Measurements from ENCODE around the gene DLL4.

DLL4 gene

DNA sequence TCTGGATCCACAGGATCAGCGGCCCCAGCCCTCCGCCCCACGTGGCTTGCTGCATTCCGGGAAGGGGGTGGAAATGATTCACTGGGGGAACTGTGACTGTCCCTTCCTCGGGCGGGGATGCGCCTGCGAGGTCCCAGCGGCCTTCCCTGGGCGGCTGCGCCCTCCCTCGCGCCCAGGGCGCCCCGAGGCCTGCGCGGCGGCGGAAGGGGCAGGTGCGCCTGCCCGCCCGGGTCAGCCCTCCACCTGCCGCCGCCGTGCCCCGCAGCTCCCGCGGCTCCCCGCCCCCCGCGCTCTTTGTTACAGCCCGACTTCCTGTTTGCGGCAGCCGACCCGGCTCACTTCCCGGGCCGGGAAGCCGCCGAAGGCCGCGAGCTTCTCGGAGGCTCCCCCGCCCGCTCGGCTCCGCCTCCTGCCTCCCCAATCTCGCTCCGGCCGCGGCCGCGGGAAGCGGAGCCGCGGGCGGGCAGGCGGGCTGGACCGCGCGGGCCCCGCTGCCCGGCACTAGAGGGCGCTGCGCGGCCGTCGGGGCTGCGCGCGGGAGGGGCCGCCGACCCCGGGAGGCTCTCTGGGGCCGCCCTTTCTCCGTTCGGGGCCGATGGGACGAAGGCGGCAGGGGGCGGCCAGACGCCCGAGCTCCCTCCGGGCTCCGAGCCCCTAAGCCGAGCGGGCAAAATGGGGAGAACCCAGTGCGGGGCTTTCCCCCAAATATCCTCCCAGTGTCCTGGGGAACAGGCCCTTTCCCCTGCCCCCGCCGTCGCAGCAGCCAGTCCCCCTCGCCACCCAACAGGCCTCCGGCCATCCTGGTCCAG, 12.6 kb downstream of the DLL4 start:
- TF ChIP-seq, protein P1, sequence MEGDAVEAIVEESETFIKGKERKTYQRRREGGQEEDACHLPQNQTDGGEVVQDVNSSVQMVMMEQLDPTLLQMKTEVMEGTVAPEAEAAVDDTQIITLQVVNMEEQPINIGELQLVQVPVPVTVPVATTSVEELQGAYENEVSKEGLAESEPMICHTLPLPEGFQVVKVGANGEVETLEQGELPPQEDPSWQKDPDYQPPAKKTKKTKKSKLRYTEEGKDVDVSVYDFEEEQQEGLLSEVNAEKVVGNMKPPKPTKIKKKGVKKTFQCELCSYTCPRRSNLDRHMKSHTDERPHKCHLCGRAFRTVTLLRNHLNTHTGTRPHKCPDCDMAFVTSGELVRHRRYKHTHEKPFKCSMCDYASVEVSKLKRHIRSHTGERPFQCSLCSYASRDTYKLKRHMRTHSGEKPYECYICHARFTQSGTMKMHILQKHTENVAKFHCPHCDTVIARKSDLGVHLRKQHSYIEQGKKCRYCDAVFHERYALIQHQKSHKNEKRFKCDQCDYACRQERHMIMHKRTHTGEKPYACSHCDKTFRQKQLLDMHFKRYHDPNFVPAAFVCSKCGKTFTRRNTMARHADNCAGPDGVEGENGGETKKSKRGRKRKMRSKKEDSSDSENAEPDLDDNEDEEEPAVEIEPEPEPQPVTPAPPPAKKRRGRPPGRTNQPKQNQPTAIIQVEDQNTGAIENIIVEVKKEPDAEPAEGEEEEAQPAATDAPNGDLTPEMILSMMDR (IDR thresholded peaks at IDR 0.05; ENCODE audit: low read depth, low read length), result peak; percentile 28
- in situ Hi-C loops (cut with HindIII; ENCODE audit: low sequenced_read_pairs), result no loop called here
- DNase-seq (ENCODE audit: low read depth, low spot score), result peak; percentile 74
- peak overlapping the region; percentile 41 for H3K4me3 ChIP-seq (ENCODE audit: low read depth, low read length)

DNA sequence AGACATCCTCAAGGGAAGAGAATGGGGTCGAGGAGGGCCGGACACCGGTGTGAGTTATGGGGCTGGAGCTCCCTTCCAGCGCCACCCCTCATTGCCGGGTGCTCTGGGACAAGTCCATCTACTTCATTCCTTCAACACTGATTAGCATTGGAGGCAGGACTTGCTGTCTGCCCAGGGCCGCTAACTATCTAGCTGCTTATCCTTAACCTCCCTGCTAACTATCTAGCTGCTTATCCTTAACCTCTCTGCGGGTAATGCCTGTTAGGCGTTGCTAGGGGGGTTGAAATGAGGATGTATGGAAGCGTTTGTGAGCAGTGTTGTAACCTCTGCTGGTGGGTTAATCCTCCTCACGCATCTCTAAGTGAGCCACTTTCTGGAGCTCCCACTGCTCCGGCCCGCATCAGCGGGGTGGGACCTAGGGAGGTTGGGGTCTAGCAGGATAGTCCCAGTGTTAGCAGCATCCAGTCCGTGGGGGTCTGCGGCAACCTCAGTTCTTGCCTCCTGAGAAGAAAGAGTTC, 13.3 kb downstream of the DLL4 start:
- DNase-seq (ENCODE audit: low read depth, low spot score), result no peak
- TF ChIP-seq, protein P1 (IDR thresholded peaks at IDR 0.05; ENCODE audit: low read depth, low read length), result no peak
- in situ Hi-C loops (cut with HindIII; ENCODE audit: low sequenced_read_pairs), result no loop called here
- H3K4me3 ChIP-seq (ENCODE audit: low read depth, low read length), result peak overlapping the region; percentile 41

DNA sequence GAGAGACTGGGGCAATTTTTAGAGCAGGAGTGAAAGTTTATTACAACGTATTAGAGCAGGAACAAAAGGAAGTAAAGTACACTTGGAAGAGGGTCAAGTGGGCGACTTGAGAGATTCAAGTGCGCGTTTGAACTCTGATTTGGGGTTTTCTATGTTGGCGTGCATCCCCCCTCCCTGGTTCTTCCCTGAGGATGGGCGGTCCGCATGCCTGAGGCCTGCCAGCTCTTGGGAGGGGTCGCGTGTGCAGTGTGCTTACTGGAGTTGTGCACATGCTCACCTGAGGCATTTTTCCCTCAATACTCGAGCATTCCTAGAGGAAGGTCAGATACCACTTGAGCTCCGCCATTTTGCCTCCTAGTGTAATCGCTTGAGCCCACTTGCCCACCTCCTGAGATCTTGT, 13.7 kb downstream of the DLL4 start:
- H3K4me3 ChIP-seq (ENCODE audit: low read depth, low read length), result no peak overlapping the region
- TF ChIP-seq, protein P1 (IDR thresholded peaks at IDR 0.05; ENCODE audit: low read depth, low read length), result no peak
- in situ Hi-C loops (cut with HindIII; ENCODE audit: low sequenced_read_pairs), result no loop called here
- no peak for DNase-seq (ENCODE audit: low read depth, low spot score)

DNA sequence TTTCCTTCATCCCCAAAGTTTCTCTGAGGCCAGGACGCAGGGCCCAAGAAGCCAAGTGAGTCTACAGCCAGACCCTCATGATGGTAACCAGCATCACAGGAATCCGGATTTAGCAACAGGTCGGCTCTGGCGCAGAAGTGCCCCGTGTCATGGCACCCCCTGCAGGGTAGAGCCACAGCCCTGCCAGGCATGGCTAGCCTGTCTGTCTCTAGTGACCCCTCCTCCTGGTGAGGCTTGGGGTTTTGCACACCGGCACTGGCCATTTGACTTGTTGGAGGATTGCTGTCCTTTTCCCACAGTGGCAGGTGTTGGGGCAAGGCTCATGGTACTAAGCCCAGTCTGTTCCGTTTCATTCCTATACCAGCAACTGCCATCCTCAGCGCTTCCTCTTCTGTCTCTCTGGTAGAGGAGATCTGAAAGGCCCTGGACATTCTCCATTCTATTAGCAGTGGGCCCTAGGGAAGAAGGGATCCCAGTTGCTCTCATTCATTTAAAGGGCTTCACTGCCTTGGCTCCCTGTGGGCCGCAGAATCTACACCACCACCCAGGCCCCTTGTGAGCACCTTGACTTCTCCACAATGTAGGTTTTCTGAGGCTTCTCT, 14.7 kb downstream of the DLL4 start:
- DNase-seq (ENCODE audit: low read depth, low spot score), result no peak
- TF ChIP-seq, protein P1 (IDR thresholded peaks at IDR 0.05; ENCODE audit: low read depth, low read length), result no peak
- H3K4me3 ChIP-seq (ENCODE audit: low read depth, low read length), result no peak overlapping the region
- in situ Hi-C loops (cut with HindIII; ENCODE audit: low sequenced_read_pairs), result no loop called here

DNA sequence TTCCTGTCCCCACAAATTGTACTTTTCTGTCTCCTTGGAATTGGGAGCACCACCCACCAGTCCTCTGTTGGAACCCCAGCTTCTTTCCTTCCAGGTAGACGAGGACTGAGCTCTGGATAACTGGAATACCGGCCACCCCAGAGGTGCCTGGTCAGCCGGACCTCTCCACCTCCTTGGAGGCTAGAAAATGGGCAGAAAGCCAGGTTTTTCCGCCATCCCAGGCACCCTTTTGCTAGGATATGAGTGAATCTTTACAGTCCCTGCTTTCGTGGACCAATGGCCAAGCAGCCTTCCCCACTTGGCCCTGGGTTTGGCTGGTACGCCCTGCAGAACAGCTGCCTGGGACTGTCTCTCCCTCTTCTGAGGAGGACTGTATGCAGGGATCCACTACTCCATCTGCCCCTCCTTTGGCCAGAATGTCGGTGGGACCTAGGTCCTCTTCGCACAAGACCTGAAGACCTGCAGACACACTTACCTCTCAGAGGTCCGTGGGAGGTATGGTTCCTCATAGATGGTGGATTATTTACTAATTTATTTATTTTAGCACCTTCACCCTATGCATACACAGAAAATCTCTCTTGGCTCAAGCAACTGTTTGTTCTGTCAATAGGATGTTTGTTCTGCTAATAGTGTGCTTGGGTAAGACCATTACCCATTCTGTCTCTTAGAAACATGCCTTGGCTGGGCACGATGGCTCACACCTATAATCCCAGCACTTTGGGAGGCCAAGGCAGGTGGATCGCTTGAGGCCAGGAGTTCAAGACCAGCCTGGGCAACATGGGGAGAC, 15.6 kb downstream of the DLL4 start:
- DNase-seq (ENCODE audit: low read depth, low spot score), result no peak
- no peak overlapping the region for H3K4me3 ChIP-seq (ENCODE audit: low read depth, low read length)
- TF ChIP-seq, protein P1 (IDR thresholded peaks at IDR 0.05; ENCODE audit: low read depth, low read length), result no peak
- in situ Hi-C loops (cut with HindIII; ENCODE audit: low sequenced_read_pairs), result no loop called here

DNA sequence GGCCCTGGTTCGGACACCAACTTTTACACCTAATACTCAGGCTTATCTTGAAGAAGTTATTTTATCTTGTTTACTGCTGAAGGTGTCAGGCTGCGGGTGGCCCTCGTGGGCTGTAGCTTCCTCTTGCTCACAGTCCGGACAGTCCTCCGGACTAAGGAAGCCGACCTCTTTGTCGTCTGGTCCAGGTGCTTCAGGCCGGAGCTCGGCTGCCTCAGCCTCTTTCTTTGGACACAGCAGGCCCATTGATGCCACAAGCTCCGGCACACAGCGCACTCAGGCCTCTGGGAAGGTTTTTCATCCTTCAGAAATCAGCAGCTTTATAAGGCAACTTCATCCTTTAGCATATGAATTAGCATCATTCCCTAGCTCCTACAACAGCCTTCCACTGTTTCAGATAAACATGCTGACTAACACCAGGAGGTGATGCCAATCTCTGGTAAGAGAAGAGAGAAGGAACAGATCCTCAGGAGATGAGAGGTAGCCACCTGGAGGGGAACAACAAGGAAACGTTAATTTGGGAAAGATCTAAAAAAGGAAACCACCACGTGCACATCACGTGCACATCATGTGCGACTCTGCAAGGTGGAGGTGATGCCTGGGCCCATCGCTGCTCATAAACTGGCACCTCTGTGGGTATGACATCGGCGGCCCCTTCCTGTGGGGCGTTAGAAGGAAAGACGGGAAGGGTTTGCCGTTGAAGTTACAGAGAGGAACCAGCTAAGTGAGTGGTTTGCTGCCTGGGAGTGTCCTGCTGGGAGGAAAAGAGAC, 19.8 kb downstream of the DLL4 start:
- in situ Hi-C loops (cut with HindIII; ENCODE audit: low sequenced_read_pairs), result no loop called here
- H3K4me3 ChIP-seq (ENCODE audit: low read depth, low read length), result no peak overlapping the region
- TF ChIP-seq, protein P1 (IDR thresholded peaks at IDR 0.05; ENCODE audit: low read depth, low read length), result no peak
- no peak for DNase-seq (ENCODE audit: low read depth, low spot score)

All from astrocyte of the spinal cord (primary cell).